ENCODE results near the gene FAM171A2.

The FAM171A2 gene

GRCh38 chr17:44402564-44403172 lies 39.0 kb upstream of the FAM171A2 start:
- Histone ChIP-seq H3K4me1 (ENCODE audit: insufficient read depth, low read length, severe bottlenecking) (no peaks in the 10 kb centered on the region), H3K36me3 (ENCODE audit: insufficient read depth, low read length) (peaks cover 64% of the 10 kb centered on the region), H2AFZ (ENCODE audit: low read length) (no peak overlapping the region), H3K27me3 (ENCODE audit: insufficient read depth, low read length) (no peaks in the 10 kb centered on the region), H3K9me3 (ENCODE audit: low read length) (no peaks in the 10 kb centered on the region), H4K20me1 (ENCODE audit: insufficient read depth, low read length) (no peaks in the 10 kb centered on the region), H3K27ac (ENCODE audit: low read depth, low read length, poor library complexity, severe bottlenecking) (no peak overlapping the region), H3K79me2 (ENCODE audit: insufficient read depth, low read length) (no peaks in the 10 kb centered on the region), H3K4me2 (ENCODE audit: low read length) (no peak overlapping the region), H3K9ac (ENCODE audit: low read length) (no peak overlapping the region), H3K4me3 (ENCODE audit: low read depth, low read length, poor library complexity, severe bottlenecking) (no peak overlapping the region), H3F3A (ENCODE audit: insufficient read depth, low read length) (no peaks in the 10 kb centered on the region), H3K9me2 (ENCODE audit: low read depth, low read length) (no peaks in the 10 kb centered on the region)
- TF ChIP-seq EZH2 (IDR thresholded peaks at IDR 0.05; ENCODE audit: borderline replicate concordance, low read length) (no peak), CTCF (IDR thresholded peaks at IDR 0.05; ENCODE audit: low read length) (no peak)

GRCh38 chr17:44400226-44400847 lies 36.7 kb upstream of the FAM171A2 start:
- no peak overlapping the region for H3K4me2 ChIP-seq (ENCODE audit: low read length)
- no peak for TF ChIP-seq EZH2 (IDR thresholded peaks at IDR 0.05; ENCODE audit: borderline replicate concordance, low read length)
- peak; percentile 70 for TF ChIP-seq CTCF (IDR thresholded peaks at IDR 0.05; ENCODE audit: low read length)
- no peak overlapping the region for H3K9ac ChIP-seq (ENCODE audit: low read length)
- H3K9me3 ChIP-seq (ENCODE audit: low read length): no peaks in the 10 kb centered on the region
- peaks cover 66% of the 10 kb centered on the region for H3K36me3 ChIP-seq (ENCODE audit: insufficient read depth, low read length)
- no peaks in the 10 kb centered on the region for H3K4me1 ChIP-seq (ENCODE audit: insufficient read depth, low read length, severe bottlenecking)
- H3K79me2 ChIP-seq (ENCODE audit: insufficient read depth, low read length): no peaks in the 10 kb centered on the region
- no peaks in the 10 kb centered on the region for H3K27me3 ChIP-seq (ENCODE audit: insufficient read depth, low read length)
- no peaks in the 10 kb centered on the region for H4K20me1 ChIP-seq (ENCODE audit: insufficient read depth, low read length)
- no peaks in the 10 kb centered on the region for H3K9me2 ChIP-seq (ENCODE audit: low read depth, low read length)
- no peak overlapping the region for H3K27ac ChIP-seq (ENCODE audit: low read depth, low read length, poor library complexity, severe bottlenecking)
- H3K4me3 ChIP-seq (ENCODE audit: low read depth, low read length, poor library complexity, severe bottlenecking): no peak overlapping the region
- H2AFZ ChIP-seq (ENCODE audit: low read length): no peak overlapping the region
- no peaks in the 10 kb centered on the region for H3F3A ChIP-seq (ENCODE audit: insufficient read depth, low read length)

GRCh38 chr17:44398692-44399691 lies 35.3 kb upstream of the FAM171A2 start:
- Histone ChIP-seq H3K9me2 (ENCODE audit: low read depth, low read length) (no peaks in the 10 kb centered on the region), H3K27ac (ENCODE audit: low read depth, low read length, poor library complexity, severe bottlenecking) (no peak overlapping the region), H3K4me2 (ENCODE audit: low read length) (no peak overlapping the region), H4K20me1 (ENCODE audit: insufficient read depth, low read length) (no peaks in the 10 kb centered on the region), H3K79me2 (ENCODE audit: insufficient read depth, low read length) (no peaks in the 10 kb centered on the region), H3K9ac (ENCODE audit: low read length) (no peak overlapping the region), H3F3A (ENCODE audit: insufficient read depth, low read length) (no peaks in the 10 kb centered on the region), H3K36me3 (ENCODE audit: insufficient read depth, low read length) (peaks cover 59% of the 10 kb centered on the region), H3K27me3 (ENCODE audit: insufficient read depth, low read length) (no peaks in the 10 kb centered on the region), H3K9me3 (ENCODE audit: low read length) (no peaks in the 10 kb centered on the region), H2AFZ (ENCODE audit: low read length) (no peak overlapping the region), H3K4me1 (ENCODE audit: insufficient read depth, low read length, severe bottlenecking) (no peaks in the 10 kb centered on the region), H3K4me3 (ENCODE audit: low read depth, low read length, poor library complexity, severe bottlenecking) (no peak overlapping the region)
- TF ChIP-seq EZH2 (IDR thresholded peaks at IDR 0.05; ENCODE audit: borderline replicate concordance, low read length) (no peak), CTCF (IDR thresholded peaks at IDR 0.05; ENCODE audit: low read length) (no peak)
